RWPE2 (cell line): ENCODE measurements around the gene GRAMD4.

Source experiments
- ATAC-seq: fragments of 200-7000 bp; cut with Tn5 transposase; 3 replicates; pipeline ENCODE4 v1.9.1; 2021; ENCODE audit warnings: low read depth
- DNase-seq: peaks from one replicate; pipeline ENCODE4 v3.0.0-alpha.2; 2020; ENCODE audit warnings: low spot score
- H3K27ac ChIP-seq: fragments of 450-650 bp; 2 replicates; pipeline ENCODE4 v1.5.1; 2017; ENCODE audit warnings: mild to moderate bottlenecking; ENCODE audit not compliant: poor library complexity, severe bottlenecking
- H3K27me3 ChIP-seq: fragments of 250-450 bp; sonication (Bioruptor Pico); 2 replicates; pipeline ENCODE4 v1.5.1; 2021; ENCODE audit warnings: mild to moderate bottlenecking, moderate library complexity; ENCODE audit not compliant: insufficient read depth, poor library complexity, severe bottlenecking
- H3K36me3 ChIP-seq: fragments of 250-450 bp; sonication (Bioruptor Pico); 2 replicates; pipeline ENCODE4 v1.5.1; 2020; ENCODE audit warnings: low read depth, mild to moderate bottlenecking, moderate library complexity
- H3K4me1 ChIP-seq: fragments of 250-450 bp; sonication (Bioruptor Pico); 2 replicates; pipeline ENCODE4 v1.5.1; 2021; ENCODE audit warnings: mild to moderate bottlenecking, moderate library complexity; ENCODE audit not compliant: insufficient read depth, poor library complexity, severe bottlenecking
- H3K4me3 ChIP-seq: fragments of 250-450 bp; sonication (Bioruptor Pico); 2 replicates; pipeline ENCODE4 v1.5.1; 2021; ENCODE audit warnings: mild to moderate bottlenecking, moderate library complexity; ENCODE audit not compliant: severe bottlenecking
- H3K9me3 ChIP-seq: fragments of 250-450 bp; sonication (Bioruptor Pico); 2 replicates; pipeline ENCODE4 v1.5.1; 2021; ENCODE audit warnings: mild to moderate bottlenecking, moderate library complexity; ENCODE audit not compliant: severe bottlenecking
- CTCF ChIP-seq: fragments of 450-650 bp; IDR thresholded peaks from one replicate; pipeline ENCODE4 v1.5.1; 2017; ENCODE audit warnings: mild to moderate bottlenecking, moderate library complexity; ENCODE audit not compliant: poor library complexity, severe bottlenecking

The GRAMD4 gene

GRCh38 chr22:46614025-46614931 lies 5.9 kb upstream of the GRAMD4 start:
- Histone ChIP-seq H3K4me3 (no peak overlapping the region), H3K27me3 (no peaks in the 10 kb centered on the region), H3K27ac (no peak overlapping the region), H3K4me1 (no peaks in the 10 kb centered on the region), H3K36me3 (no peaks in the 10 kb centered on the region), H3K9me3 (no peaks in the 10 kb centered on the region)
- no peak for DNase-seq
- no peak for ATAC-seq
- no peak for TF ChIP-seq CTCF

- no peak for DNase-seq
- no peak for ATAC-seq
- no peak overlapping the region for H3K4me3 ChIP-seq
- no peaks in the 10 kb centered on the region for H3K9me3 ChIP-seq
- no peaks in the 10 kb centered on the region for H3K4me1 ChIP-seq
- no peaks in the 10 kb centered on the region for H3K27me3 ChIP-seq
- H3K27ac ChIP-seq, result no peak overlapping the region
- TF ChIP-seq CTCF, result no peak
- no peaks in the 10 kb centered on the region for H3K36me3 ChIP-seq
These were observed 2.8 kb upstream of the GRAMD4 start for GRCh38 chr22:46617207-46617985.

GRCh38 chr22:46617986-46618647 lies 2.1 kb upstream of the GRAMD4 start:
- H3K4me3 ChIP-seq, result no peak overlapping the region
- no peak for ATAC-seq
- no peaks in the 10 kb centered on the region for H3K36me3 ChIP-seq
- H3K9me3 ChIP-seq, result no peaks in the 10 kb centered on the region
- DNase-seq, result no peak
- H3K27me3 ChIP-seq, result no peaks in the 10 kb centered on the region
- no peak for TF ChIP-seq CTCF
- no peak overlapping the region for H3K27ac ChIP-seq
- H3K4me1 ChIP-seq, result no peaks in the 10 kb centered on the region

- no peaks in the 10 kb centered on the region for H3K4me1 ChIP-seq
- ATAC-seq (no peak), DNase-seq (peak; percentile 61)
- H3K36me3 ChIP-seq, result no peaks in the 10 kb centered on the region
- no peak overlapping the region for H3K4me3 ChIP-seq
- no peaks in the 10 kb centered on the region for H3K9me3 ChIP-seq
- H3K27ac ChIP-seq, result no peak overlapping the region
- TF ChIP-seq CTCF, result no peak
- no peaks in the 10 kb centered on the region for H3K27me3 ChIP-seq
These were observed 1.5 kb upstream of the GRAMD4 start for GRCh38 chr22:46618667-46619066.
